Mononuclear cell (primary cell): Measurements from ENCODE around the gene CENPB. TPM values are rescaled to one million over a fixed set of nuclear protein-coding genes. Genes with fewer than 3 reads are reported as not detected.

Experiments used
- H3K27me3 ChIP-seq: 2 replicates; pipeline ENCODE4 v1.6.0; 2011; ENCODE audit warnings: low read length, control low read depth; ENCODE audit not compliant: insufficient read depth
- H3K4me1 ChIP-seq: 2 replicates; pipeline ENCODE4 v1.5.1; 2011; ENCODE audit warnings: mild to moderate bottlenecking, low read length, control low read depth; ENCODE audit not compliant: insufficient read depth
- H3K4me3 ChIP-seq: 2 replicates; pipeline ENCODE4 v1.5.1; 2011; ENCODE audit warnings: mild to moderate bottlenecking, low read length, moderate library complexity
- H3K9me3 ChIP-seq: 2 replicates; pipeline ENCODE4 v1.5.1; 2011; ENCODE audit warnings: low read depth, mild to moderate bottlenecking, control low read depth, low read length
- total RNA-seq: library from RNA; depleted of rRNA; stranded (reverse); fragments of >200 nt; gene quantifications from one replicate; pipeline ENCODE4 v1.2.3, GENCODE V29; 2012

Gene CENPB
- total RNA-seq, 1 donor, result 45.5 TPM

DNA sequence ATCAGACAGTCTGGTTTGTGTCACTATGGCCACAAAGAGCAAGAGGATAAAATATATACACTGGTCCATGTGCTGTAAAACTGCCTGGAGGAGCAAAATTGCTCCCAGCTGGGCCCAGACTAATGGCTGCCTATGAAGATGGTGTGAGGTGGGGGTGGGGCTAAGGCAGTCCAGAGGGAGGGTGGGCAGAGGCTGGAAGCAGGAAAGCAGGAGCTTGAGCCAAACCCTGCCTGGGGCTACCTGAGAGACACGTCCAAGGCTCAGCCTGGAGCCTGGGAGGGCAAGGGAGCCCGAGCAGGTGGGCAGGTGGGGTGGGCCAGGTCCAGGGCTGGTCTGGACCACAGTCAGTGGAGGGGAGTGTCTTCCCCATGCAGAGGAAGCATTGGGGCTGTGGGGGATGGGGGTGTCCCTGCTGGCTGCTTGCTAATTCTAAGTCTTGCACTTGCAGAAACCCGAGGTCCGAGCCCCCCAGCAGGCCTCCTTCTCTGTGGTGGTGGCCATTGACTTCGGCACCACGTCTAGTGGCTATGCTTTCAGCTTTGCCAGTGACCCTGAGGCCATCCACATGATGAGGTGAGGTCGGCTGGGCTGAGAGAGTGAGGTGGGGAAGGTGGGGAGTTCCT is 44.6 kb downstream of the CENPB start:
- Histone ChIP-seq H3K9me3 (no peaks in the 10 kb centered on the region), H3K4me1 (peaks cover 5% of the 10 kb centered on the region), H3K27me3 (peaks cover 3% of the 10 kb centered on the region), H3K4me3 (no peak overlapping the region)

DNA sequence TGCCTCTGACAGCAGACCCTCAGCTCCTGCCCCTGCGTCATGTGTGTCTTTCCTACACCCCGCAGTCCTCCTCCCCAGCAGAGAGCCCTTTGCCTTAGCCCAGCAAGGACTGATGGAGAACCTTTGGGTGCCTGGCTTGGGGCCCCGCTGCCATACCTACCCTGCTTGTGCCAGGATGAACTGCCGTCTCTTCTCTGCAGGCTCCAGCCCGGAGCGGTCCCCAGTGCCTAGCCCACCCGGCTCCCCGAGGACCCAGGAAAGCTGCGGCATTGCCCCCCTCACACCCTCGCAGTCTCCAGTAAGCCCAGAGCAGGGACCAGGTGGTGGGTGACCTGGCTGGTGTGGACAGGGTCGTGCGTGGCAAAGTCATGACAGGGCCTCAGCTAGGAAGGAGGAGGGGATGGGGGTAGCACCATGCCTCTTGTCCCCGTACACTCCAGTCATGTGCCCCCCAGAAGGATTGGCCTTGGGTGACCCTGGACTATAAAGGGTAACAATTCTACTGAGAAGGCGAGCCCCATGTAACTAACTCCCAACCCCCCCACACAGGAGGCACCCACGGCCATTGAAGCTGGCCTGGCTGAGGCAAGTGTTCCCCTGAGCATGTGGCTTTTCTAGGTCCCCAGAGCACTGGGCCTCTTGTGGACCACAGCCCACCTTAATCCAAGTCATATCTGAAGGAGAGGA is 45.8 kb downstream of the CENPB start:
- Histone ChIP-seq H3K4me1 (peaks cover 5% of the 10 kb centered on the region), H3K4me3 (no peak overlapping the region), H3K27me3 (peaks cover 3% of the 10 kb centered on the region), H3K9me3 (no peaks in the 10 kb centered on the region)

DNA sequence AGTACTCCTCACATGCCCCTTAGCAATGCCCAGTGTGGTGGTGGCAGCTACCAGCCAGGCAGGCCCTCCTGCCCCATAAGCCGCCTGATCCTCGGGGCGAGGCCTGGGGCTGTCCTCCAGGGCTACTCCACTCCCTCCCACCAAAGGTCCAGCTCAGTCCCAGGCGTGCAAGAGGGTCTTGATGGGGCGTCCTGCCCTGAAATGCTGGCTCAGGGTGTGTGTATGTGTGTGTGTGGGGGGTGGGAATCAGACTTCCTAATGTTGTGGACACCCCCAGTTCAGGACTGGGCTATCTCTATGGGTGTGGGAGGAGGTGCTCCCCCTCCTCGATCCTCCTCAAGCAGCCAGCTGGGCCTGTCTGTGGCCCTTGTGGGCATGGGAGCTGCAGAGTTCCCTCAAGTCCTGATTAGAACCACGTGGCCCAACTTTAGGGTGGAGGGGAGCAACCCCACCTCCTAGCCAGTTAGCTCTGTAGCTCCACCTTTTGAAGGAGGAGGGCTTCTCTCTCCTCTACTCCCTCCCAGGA is 46.6 kb downstream of the CENPB start:
- peaks cover 3% of the 10 kb centered on the region for H3K27me3 ChIP-seq
- H3K4me1 ChIP-seq, result peaks cover 5% of the 10 kb centered on the region
- H3K4me3 ChIP-seq, result no peak overlapping the region
- no peaks in the 10 kb centered on the region for H3K9me3 ChIP-seq

DNA sequence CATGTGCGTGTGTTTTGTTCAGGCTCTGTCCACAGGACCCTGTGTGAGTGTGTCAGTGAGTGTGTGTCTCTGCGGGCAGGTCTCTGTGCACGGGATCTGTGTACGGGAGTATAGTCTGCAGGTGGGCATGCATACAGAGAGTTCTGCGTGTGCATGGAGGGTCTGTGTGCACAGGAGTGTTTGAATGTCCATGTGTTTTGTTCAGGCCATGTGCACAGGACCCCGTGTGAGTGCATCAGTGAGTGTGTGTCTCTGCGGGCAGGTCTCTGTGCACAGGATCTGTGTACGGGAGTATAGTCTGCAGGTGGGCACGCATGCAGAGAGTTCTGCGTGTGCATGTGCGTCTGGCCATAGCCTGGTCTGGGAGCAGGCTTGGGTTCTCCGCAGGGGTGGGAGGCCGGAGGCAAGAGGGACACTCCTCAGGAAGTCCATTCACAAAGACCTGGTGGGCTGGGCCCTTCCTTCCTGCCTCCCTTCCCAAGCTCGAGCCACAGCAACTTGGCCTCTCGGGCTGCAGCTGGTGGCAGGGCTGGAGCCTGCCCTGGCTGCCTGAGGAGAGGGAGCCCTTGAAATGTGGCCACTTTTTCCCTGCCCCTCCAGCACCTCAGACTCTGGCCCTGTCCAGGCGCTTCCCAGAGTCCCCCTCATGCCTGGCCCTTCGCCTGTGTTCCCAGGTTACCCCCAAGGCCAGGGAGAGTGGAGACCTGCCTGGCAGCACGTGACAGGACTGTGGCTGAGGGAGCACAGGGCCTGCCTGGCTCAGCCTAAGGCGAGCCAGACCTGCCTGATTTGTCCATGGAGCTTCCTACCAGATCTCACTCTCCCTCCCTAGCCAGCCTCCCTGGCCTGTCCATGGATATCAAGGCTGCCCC is 47.2 kb downstream of the CENPB start:
- no peaks in the 10 kb centered on the region for H3K4me1 ChIP-seq
- H3K9me3 ChIP-seq, result no peaks in the 10 kb centered on the region
- peaks cover 2% of the 10 kb centered on the region for H3K27me3 ChIP-seq
- H3K4me3 ChIP-seq, result no peak overlapping the region

DNA sequence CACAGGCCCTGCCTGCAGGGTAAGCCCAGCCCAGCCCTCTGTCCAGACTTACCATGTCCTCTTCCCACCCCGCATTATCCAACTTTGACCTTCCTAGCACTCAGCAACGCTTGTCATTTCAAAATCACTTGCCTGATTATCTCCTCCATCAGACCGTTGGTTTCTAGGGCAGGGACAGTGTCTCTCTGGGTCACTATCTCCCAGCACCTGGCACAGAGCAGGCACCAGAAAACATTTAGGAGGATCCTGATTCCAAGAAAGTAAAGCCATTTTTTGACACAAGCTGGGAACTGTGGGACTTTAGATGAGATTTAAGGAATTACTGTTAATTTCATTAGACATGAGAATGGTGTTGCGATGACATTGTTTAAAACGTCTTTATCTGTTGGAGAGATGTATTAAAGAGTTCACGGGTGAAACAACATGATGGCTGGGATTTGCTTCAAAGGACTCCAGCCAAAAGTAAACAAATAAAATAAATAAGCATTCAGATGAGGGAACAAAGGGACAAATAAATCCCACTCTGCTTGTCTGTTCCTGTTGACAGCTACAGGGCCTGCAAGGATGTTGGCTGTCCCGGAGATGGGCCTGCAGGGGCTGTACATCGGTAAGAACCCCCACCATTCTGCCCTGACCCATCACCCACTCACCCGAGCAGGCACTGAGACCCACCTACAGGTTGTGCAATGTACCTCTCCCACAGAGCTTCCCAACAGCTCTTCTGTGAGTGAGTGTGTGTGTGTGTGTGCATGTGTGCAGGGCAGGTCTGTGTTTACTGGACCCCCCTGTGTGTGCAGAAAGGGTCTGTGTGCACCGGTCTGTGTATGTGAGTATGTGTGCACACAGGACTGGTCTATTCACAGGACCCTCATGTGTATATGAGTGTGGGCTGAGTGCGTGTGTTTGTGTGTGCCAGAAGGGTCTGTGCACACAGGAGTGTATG is 48.2 kb downstream of the CENPB start:
- no peaks in the 10 kb centered on the region for H3K9me3 ChIP-seq
- no peaks in the 10 kb centered on the region for H3K4me1 ChIP-seq
- H3K27me3 ChIP-seq, result peaks cover 3% of the 10 kb centered on the region
- no peak overlapping the region for H3K4me3 ChIP-seq

DNA sequence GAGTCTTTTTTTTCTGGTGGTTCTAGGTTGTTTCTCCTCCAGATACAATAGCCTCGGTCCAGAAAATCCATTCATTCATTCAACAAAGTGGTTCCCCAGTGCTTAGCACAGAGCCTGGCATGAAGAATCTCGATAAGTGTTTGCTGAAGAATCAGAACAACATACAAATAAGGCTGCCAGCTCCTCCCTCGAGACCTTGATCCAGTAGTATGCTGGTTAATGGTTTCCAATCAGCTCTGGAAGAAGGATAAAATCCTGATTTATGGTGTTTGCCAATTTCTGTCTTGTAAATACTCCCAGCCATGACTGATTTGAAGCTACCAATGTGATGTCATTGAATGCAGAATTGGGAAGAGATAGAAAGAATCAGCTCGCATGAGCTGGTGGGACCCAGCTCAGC is 50.8 kb downstream of the CENPB start:
- H3K9me3 ChIP-seq, result no peaks in the 10 kb centered on the region
- peaks cover 16% of the 10 kb centered on the region for H3K27me3 ChIP-seq
- no peak overlapping the region for H3K4me3 ChIP-seq
- H3K4me1 ChIP-seq, result no peaks in the 10 kb centered on the region

DNA sequence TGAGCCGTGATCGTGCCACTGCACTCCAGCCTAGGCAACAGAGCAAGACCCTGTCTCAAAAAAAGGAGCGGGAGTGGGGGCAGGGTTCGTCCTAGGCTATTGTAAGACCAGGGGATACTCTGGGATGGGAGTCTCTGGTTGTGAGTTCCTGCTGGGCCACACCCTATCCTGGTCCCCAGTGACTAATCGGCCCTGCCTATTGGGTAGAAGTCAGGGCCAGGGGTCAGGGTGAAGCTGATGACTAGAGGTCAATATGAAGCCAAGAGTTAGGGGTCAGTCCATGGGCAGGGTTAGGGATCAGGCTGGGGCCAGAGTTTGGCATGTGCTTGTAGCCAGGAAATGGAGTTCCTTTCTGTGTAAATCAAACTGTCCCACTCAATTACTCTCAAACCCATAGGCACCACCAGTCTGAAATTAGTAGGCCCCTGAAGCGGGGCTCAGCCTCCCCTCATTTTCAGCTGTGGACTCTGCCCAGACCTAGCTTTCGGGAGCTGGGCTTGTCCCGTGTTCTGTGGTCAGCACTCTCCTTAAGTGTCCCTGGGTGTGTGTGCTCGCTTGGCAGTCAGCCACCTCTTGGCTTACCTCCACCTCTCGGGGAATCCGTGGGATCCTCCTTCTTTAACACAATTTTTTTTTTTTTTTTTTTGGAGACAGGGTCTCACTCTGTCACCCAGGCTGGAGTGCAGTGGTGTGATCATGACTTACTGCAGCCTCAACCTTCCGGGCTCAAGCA is 52.3 kb downstream of the CENPB start:
- no peak overlapping the region for H3K4me3 ChIP-seq
- no peaks in the 10 kb centered on the region for H3K9me3 ChIP-seq
- peaks cover 16% of the 10 kb centered on the region for H3K27me3 ChIP-seq
- no peaks in the 10 kb centered on the region for H3K4me1 ChIP-seq

Other genes starting within 250 kb of the CENPB start
- not detected for gene GFRA4, start 123.3 kb downstream of the CENPB start, total RNA-seq
- gene ADAM33, start 104.7 kb downstream of the CENPB start, total RNA-seq, result under 0.01 TPM
- gene SIGLEC1, start 74.1 kb downstream of the CENPB start, total RNA-seq, result 0.73 TPM
- not detected for gene HSPA12B, start 54.1 kb downstream of the CENPB start, total RNA-seq
- gene ADISSP, start 19.0 kb downstream of the CENPB start, total RNA-seq, result 15.5 TPM
- not detected for gene SPEF1, start 5.3 kb downstream of the CENPB start, total RNA-seq
- 25.2 TPM for gene CDC25B, start 9.6 kb upstream of the CENPB start, total RNA-seq
- 3.9 TPM for gene AP5S1, start 33.8 kb upstream of the CENPB start, total RNA-seq
- 6.0 TPM for gene MAVS, start 60.1 kb upstream of the CENPB start, total RNA-seq
- 77.3 TPM for gene PANK2, start 102.6 kb upstream of the CENPB start, total RNA-seq
- gene RNF24, start 228.8 kb upstream of the CENPB start, total RNA-seq, result 8.8 TPM